HCT116 (cell line): ENCODE measurements around the gene KISS1R.

Experiments used
- CTCF ChIP-seq, 3 experiments: fragments of 200-600 bp in 1 of 3; sonication (generic) in 1 of 3; IDR thresholded peaks in 2 of 3; conservative IDR thresholded peaks in 1 of 3; 2 replicates each; pipeline ENCODE4 v1.5.1; 2012 to 2017; ENCODE audit warnings: low read depth in 2 of 3, low read length in 2 of 3, antibody characterized with exemption in 1 of 3, borderline replicate concordance in 1 of 3, control low read depth in 1 of 3, mild to moderate bottlenecking in 1 of 3, mixed read lengths in 1 of 3, mixed run types in 1 of 3, moderate library complexity in 1 of 3; ENCODE audit not compliant: insufficient read depth in 1 of 3
- EZH2 ChIP-seq: fragments of 200-600 bp; sonication (generic); IDR thresholded peaks from 2 replicates; pipeline ENCODE4 v1.6.1; 2017; ENCODE audit warnings: antibody characterized with exemption, mixed run types
- EZH2phosphoT487 ChIP-seq: fragments of 200-600 bp; IDR thresholded peaks from 2 replicates; pipeline ENCODE4 v1.6.1; 2018; ENCODE audit warnings: antibody characterized with exemption, borderline replicate concordance
- POLR2A ChIP-seq: IDR thresholded peaks from 2 replicates; pipeline ENCODE4 v1.7.0; 2011; ENCODE audit warnings: borderline replicate concordance; ENCODE audit not compliant: insufficient read depth, insufficient read length; ENCODE audit errors: extremely low read depth
- POLR2AphosphoS5 ChIP-seq: IDR thresholded peaks from 2 replicates; pipeline ENCODE4 v1.6.1; 2011; ENCODE audit warnings: mild to moderate bottlenecking, low read depth, low read length, moderate library complexity
- RAD21 ChIP-seq: IDR thresholded peaks from 2 replicates; pipeline ENCODE4 v1.6.1; 2012; ENCODE audit warnings: low read depth, mild to moderate bottlenecking
- SIN3A ChIP-seq: IDR thresholded peaks from 2 replicates; pipeline ENCODE4 v1.6.1; 2012; ENCODE audit warnings: low read depth
- SP1 ChIP-seq: IDR thresholded peaks from 2 replicates; pipeline ENCODE4 v1.6.1; 2012; ENCODE audit warnings: low read depth
- TCF7L2 ChIP-seq: IDR thresholded peaks from 2 replicates; pipeline ENCODE4 v1.7.0; 2011; ENCODE audit warnings: borderline replicate concordance, inconsistent platforms; ENCODE audit not compliant: insufficient read depth, insufficient read length; ENCODE audit errors: extremely low read depth
- YY1 ChIP-seq: IDR thresholded peaks from 2 replicates; pipeline ENCODE4 v1.6.1; 2011; ENCODE audit warnings: low read length, low read depth, moderate library complexity, mild to moderate bottlenecking; ENCODE audit not compliant: insufficient replicate concordance; ENCODE audit errors: extremely low read depth
- ZFX ChIP-seq: fragments of 450-650 bp; IDR thresholded peaks from 2 replicates; pipeline ENCODE4 v1.6.1; 2017
- TF ChIP-seq, protein P1 (sequence below): IDR thresholded peaks from 2 replicates; pipeline ENCODE4 v1.6.1; 2012
- TF ChIP-seq, protein P2 (sequence below): IDR thresholded peaks from 2 replicates; pipeline ENCODE4 v1.6.1; 2011; ENCODE audit warnings: mild to moderate bottlenecking, low read length, moderate library complexity; ENCODE audit not compliant: insufficient replicate concordance; ENCODE audit errors: extremely low read depth

DNA sequence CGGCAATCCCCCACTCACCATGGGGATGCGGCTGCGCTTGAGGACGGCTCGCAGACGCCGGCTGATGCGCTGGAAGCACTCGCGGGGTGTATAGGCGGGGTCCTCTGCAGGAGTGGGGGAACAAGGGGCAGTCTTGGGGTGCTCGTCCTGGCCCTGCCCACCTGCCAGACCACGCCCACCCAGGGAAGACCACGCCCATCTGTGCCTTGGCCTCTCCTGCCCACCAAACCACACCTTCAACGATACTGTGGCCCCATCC, 17.2 kb upstream of the KISS1R start:
- TF ChIP-seq POLR2AphosphoS5: no peak
- no peak for TF ChIP-seq CTCF (IDR thresholded peaks at IDR 0.05 in 2 of 3, conservative IDR thresholded peaks at IDR 0.05 in 1 of 3; ENCODE audit: borderline replicate concordance in 1 of 3, insufficient read depth in 1 of 3, low read depth in 2 of 3, low read length in 2 of 3)
- no peak for TF ChIP-seq RAD21
- TF ChIP-seq EZH2phosphoT487: no peak
- no peak for TF ChIP-seq EZH2
- no peak for TF ChIP-seq POLR2A
- TF ChIP-seq, protein P1, sequence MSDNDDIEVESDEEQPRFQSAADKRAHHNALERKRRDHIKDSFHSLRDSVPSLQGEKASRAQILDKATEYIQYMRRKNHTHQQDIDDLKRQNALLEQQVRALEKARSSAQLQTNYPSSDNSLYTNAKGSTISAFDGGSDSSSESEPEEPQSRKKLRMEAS: no peak
- no peak for TF ChIP-seq TCF7L2
- no peak for TF ChIP-seq YY1
- TF ChIP-seq, protein P2, sequence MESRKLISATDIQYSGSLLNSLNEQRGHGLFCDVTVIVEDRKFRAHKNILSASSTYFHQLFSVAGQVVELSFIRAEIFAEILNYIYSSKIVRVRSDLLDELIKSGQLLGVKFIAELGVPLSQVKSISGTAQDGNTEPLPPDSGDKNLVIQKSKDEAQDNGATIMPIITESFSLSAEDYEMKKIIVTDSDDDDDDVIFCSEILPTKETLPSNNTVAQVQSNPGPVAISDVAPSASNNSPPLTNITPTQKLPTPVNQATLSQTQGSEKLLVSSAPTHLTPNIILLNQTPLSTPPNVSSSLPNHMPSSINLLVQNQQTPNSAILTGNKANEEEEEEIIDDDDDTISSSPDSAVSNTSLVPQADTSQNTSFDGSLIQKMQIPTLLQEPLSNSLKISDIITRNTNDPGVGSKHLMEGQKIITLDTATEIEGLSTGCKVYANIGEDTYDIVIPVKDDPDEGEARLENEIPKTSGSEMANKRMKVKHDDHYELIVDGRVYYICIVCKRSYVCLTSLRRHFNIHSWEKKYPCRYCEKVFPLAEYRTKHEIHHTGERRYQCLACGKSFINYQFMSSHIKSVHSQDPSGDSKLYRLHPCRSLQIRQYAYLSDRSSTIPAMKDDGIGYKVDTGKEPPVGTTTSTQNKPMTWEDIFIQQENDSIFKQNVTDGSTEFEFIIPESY: no peak
- no peak for TF ChIP-seq SP1
- no peak for TF ChIP-seq ZFX
- TF ChIP-seq SIN3A: no peak
